Measurements from ENCODE around the gene CTIF. TPM values are rescaled to one million over a fixed set of nuclear protein-coding genes. Genes with fewer than 3 reads are reported as not detected.
A peak's percentile ranks its signal among the peaks of the same experiment; 100 is the strongest.

CTIF gene
- total and polyA plus RNA-seq, 2 experiments from 2014 or later = 8.6 to 14.4 TPM

DNA sequence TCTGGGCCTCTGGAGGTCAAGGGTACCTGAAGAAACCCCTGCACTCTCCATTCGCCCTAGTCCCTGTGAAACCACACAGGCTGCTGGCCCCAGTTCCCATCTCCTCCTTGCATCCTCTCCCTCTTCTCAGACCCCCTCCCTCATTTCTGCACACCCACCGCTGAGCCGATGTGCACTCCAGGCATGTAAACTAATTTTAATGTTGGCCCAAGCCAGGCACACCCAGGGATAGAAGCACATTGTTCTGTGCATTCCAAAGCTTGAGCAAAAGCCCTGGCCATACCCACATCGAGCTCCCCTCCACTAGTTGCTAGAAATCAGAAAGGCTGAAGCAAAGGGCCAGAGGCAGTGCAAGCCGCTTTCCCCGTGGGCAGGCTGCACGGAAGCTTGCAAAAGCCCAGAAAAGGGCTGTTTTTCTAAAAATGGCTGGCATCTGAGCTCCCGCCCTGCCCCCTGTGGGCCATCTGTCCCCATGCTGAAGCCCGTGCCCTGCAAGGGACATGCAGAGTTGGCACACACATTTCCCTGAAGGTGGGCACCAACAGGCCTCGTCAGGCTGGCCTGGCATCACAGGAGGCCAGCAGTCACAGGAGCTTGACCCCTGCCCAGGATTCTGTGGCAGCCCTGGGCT is 230.3 kb downstream of the CTIF start:
- Histone ChIP-seq H2AFZ (no peak overlapping the region), H3K27me3 (ENCODE audit: insufficient read depth) (no peaks in the 10 kb centered on the region), H3K9me2 (ENCODE audit: insufficient read depth) (peaks cover 4% of the 10 kb centered on the region; the same call in 1 of the 2 replicates), H3F3A (replicated peaks; ENCODE audit: low read depth) (no peaks in the 10 kb centered on the region), H3K4me2 (no peak overlapping the region), H3K79me2 (replicated peaks; ENCODE audit: insufficient read depth) (0 out of 2 replicates have a peak, but pooled peaks cover 3% of the 10 kb centered on the region), H3K27ac (ENCODE audit: low read depth) (no peak overlapping the region), H3K4me1 (ENCODE audit: insufficient read depth) (no peaks in the 10 kb centered on the region; the same call in 1 of the 2 replicates), H3K36me3 (ENCODE audit: insufficient read depth) (no peaks in the 10 kb centered on the region), H4K20me1 (replicated peaks; ENCODE audit: insufficient read depth) (no peaks in the 10 kb centered on the region), H3K4me3 (no peak overlapping the region)
- Mint-ChIP-seq H3K4me3 (no peak overlapping the region), H3K9me3 (no peaks in the 10 kb centered on the region; the same call in 2 of the 3 replicates), H3K36me3 (ENCODE audit: low read depth) (no peaks in the 10 kb centered on the region), H3K4me1 (peaks cover 17% of the 10 kb centered on the region), H3K27ac (no peak overlapping the region; the same call in 1 of the 2 replicates), H3K27me3 (ENCODE audit: insufficient read depth, low read depth, poor library complexity) (peaks cover 4% of the 10 kb centered on the region)
- ATAC-seq (no peak), DNase-seq (ENCODE audit: low spot score) (no peak)
- TF ChIP-seq, protein P1, sequence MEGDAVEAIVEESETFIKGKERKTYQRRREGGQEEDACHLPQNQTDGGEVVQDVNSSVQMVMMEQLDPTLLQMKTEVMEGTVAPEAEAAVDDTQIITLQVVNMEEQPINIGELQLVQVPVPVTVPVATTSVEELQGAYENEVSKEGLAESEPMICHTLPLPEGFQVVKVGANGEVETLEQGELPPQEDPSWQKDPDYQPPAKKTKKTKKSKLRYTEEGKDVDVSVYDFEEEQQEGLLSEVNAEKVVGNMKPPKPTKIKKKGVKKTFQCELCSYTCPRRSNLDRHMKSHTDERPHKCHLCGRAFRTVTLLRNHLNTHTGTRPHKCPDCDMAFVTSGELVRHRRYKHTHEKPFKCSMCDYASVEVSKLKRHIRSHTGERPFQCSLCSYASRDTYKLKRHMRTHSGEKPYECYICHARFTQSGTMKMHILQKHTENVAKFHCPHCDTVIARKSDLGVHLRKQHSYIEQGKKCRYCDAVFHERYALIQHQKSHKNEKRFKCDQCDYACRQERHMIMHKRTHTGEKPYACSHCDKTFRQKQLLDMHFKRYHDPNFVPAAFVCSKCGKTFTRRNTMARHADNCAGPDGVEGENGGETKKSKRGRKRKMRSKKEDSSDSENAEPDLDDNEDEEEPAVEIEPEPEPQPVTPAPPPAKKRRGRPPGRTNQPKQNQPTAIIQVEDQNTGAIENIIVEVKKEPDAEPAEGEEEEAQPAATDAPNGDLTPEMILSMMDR (conservative IDR thresholded peaks at IDR 0.05; ENCODE audit: low read depth in 2 of 2) = peak in 1 of 2 experiments; percentile 19; a peak in 1 of 4 replicates
- TF ChIP-seq STAT1 (IDR thresholded peaks at IDR 0.05; ENCODE audit: unreplicated experiment) = no peak
- TF ChIP-seq, protein P2, sequence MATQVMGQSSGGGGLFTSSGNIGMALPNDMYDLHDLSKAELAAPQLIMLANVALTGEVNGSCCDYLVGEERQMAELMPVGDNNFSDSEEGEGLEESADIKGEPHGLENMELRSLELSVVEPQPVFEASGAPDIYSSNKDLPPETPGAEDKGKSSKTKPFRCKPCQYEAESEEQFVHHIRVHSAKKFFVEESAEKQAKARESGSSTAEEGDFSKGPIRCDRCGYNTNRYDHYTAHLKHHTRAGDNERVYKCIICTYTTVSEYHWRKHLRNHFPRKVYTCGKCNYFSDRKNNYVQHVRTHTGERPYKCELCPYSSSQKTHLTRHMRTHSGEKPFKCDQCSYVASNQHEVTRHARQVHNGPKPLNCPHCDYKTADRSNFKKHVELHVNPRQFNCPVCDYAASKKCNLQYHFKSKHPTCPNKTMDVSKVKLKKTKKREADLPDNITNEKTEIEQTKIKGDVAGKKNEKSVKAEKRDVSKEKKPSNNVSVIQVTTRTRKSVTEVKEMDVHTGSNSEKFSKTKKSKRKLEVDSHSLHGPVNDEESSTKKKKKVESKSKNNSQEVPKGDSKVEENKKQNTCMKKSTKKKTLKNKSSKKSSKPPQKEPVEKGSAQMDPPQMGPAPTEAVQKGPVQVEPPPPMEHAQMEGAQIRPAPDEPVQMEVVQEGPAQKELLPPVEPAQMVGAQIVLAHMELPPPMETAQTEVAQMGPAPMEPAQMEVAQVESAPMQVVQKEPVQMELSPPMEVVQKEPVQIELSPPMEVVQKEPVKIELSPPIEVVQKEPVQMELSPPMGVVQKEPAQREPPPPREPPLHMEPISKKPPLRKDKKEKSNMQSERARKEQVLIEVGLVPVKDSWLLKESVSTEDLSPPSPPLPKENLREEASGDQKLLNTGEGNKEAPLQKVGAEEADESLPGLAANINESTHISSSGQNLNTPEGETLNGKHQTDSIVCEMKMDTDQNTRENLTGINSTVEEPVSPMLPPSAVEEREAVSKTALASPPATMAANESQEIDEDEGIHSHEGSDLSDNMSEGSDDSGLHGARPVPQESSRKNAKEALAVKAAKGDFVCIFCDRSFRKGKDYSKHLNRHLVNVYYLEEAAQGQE (IDR thresholded peaks at IDR 0.05; ENCODE audit: unreplicated experiment) = no peak

DNA sequence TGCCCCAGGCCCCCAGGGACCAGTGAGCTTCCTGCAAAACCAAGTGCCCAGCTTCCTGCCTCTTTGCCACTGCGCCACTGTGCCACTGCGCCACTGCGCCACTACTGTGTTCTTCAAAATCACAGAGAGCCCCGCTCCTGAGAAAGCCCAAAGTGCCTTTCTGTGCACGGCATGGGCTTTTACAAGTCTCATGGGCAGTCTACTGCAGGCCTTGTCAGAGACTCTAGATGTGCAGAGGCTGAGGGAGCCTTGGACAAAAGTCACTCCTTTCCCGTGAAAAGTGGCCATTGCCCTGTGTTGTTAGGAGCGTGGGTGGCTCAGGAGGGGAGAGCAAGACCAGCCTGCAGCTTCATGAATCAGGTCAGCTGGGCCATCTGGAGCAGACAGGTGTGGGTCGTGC is 231.4 kb downstream of the CTIF start:
- H3K9me2 ChIP-seq (ENCODE audit: insufficient read depth) = peaks cover 4% of the 10 kb centered on the region; the same call in 1 of the 2 replicates
- Mint-ChIP-seq H3K36me3 (ENCODE audit: low read depth) (no peaks in the 10 kb centered on the region), H3K4me3 (no peak overlapping the region), H3K27ac (no peak overlapping the region), H3K9me3 (no peaks in the 10 kb centered on the region; the same call in 2 of the 3 replicates), H3K4me1 (peaks cover 14% of the 10 kb centered on the region), H3K27me3 (ENCODE audit: insufficient read depth, low read depth, poor library complexity) (peaks cover 4% of the 10 kb centered on the region)
- H3K27me3 ChIP-seq (ENCODE audit: insufficient read depth) = no peaks in the 10 kb centered on the region
- H4K20me1 ChIP-seq (replicated peaks; ENCODE audit: insufficient read depth) = no peaks in the 10 kb centered on the region
- no peak overlapping the region for H2AFZ ChIP-seq
- H3K4me3 ChIP-seq = no peak overlapping the region
- no peak overlapping the region for H3K4me2 ChIP-seq
- no peak for ATAC-seq
- TF ChIP-seq STAT1 (IDR thresholded peaks at IDR 0.05; ENCODE audit: unreplicated experiment) (no peak), ZNF114 (CRISPR knock-in tag; IDR thresholded peaks at IDR 0.05) (no peak), POLR2AphosphoS5 (IDR thresholded peaks at IDR 0.05; ENCODE audit: low read depth) (no peak)
- H3K27ac ChIP-seq (ENCODE audit: low read depth) = no peak overlapping the region
- 0 out of 2 replicates have a peak, but pooled peaks cover 3% of the 10 kb centered on the region for H3K79me2 ChIP-seq (replicated peaks; ENCODE audit: insufficient read depth)
- no peaks in the 10 kb centered on the region for H3K36me3 ChIP-seq (ENCODE audit: insufficient read depth)
- H3K4me1 ChIP-seq (ENCODE audit: insufficient read depth) = no peaks in the 10 kb centered on the region; the same call in 1 of the 2 replicates
- H3F3A ChIP-seq (replicated peaks; ENCODE audit: low read depth) = no peaks in the 10 kb centered on the region
- no peak for DNase-seq (ENCODE audit: low spot score)
